ENCODE results near the gene ZFHX3.

DNA sequence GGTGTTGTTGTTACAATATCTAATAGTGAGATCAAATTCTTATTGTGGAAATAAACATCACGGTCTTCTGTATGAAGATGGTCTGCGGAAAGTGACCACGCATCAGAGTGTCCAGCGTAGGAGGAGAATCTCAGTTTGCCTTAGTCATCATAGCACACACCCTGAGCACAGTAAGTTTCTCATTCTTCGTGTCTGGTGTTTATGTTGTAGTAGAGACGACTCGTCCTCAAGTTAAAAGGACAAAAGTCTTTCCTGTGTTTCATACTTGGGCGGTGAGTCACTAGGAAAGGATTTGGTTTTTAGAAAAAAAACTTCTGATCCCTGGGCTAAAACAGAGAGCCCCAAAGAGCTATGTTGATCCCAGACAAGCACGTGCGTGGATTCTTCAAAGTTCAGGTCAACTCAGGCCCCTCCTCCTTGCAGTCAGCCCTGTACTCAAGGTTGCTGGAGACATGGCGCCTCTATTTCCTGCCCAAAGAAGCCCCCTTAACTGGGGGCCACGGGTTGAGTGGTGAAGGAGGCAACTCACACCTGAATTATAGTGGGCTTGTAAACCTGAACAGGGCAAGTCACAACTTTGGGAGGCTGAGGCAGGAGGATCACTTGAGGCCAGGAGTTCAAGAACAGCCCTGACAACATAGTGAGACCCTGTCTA is 170.4 kb downstream of the ZFHX3 start:
- TF ChIP-seq, protein P1, sequence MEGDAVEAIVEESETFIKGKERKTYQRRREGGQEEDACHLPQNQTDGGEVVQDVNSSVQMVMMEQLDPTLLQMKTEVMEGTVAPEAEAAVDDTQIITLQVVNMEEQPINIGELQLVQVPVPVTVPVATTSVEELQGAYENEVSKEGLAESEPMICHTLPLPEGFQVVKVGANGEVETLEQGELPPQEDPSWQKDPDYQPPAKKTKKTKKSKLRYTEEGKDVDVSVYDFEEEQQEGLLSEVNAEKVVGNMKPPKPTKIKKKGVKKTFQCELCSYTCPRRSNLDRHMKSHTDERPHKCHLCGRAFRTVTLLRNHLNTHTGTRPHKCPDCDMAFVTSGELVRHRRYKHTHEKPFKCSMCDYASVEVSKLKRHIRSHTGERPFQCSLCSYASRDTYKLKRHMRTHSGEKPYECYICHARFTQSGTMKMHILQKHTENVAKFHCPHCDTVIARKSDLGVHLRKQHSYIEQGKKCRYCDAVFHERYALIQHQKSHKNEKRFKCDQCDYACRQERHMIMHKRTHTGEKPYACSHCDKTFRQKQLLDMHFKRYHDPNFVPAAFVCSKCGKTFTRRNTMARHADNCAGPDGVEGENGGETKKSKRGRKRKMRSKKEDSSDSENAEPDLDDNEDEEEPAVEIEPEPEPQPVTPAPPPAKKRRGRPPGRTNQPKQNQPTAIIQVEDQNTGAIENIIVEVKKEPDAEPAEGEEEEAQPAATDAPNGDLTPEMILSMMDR (optimal IDR thresholded peaks at IDR 0.05 in 1 of 3, IDR thresholded peaks at IDR 0.05 in 1 of 3, conservative IDR thresholded peaks at IDR 0.05 in 1 of 3; ENCODE audit: extremely low read depth in 1 of 3, insufficient read depth in 2 of 3, low read length in 3 of 3): no peak
- TF ChIP-seq EZH2 (IDR thresholded peaks at IDR 0.05; ENCODE audit: low read length): no peak
